NCI-H2029 (cell line): Measurements from ENCODE around the gene CBR3.
A peak's percentile ranks its signal among the peaks of the same experiment; 100 is the strongest.

Experiments
- DNase-seq: peaks from one replicate; lab custom pipeline; 2025; lab: John Stamatoyannopoulos, UW

Gene CBR3

DNA sequence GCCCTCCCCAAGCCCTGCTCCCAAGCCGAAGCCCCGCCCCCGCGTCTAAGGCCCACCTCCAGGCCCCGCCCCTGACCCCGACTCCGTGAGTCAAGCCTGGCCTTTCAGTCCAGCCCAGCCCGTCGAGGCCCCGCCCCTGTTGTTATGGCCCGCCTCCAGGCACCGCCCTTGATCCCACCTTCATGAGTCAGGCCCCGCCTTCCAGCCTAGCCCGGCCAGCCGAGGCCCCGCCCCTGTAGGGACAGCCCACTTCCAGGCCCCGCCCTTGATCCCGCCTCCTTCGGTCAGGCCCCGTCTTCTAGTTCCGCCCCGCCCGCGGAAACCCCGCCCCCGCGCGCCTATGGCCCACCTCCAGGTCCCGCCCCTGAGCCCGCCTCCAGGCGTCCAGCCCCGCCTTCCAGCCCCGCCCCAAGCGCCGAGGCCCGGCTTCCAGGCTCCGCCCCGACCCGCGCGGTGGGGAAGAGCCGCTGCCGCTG lies 21.5 kb downstream of the CBR3 start:
- peak; percentile 98 for DNase-seq

GRCh38 chr21:36156815-36157670 lies 22.2 kb downstream of the CBR3 start, which contains the start of gene DOP1B:
DOP1B (plus strand) TSS chr21:36156824; CDS start chr21:36164734, 7,910 bp downstream.
- DNase-seq, result no peak

DNA sequence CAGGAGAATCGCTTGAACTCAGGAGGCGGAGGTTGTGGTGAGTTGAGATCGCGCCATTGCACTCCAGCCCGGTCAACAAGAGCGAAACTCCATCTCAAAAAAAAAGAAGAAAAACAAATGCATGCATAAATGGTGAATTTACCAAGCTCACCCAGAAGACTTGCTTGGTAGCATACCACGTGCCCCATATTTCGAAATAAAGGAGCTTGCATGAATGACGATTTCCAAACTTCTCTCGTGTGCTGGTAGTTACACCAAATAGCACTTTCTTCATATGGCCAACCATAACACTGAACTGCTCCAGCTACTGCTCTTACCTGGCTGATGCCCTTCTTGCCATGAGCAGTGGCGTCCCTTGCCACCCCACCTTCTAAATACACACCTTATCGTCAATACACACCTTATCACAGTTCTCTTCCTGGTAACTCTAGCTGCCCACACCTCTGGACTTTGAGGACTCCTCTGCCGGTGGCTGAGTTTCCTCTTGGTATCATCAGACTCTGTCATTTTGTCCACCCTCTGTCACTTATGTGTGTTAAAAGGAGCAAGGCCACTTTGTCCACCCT lies 24.6 kb downstream of the CBR3 start:
- DNase-seq, result no peak

DNA sequence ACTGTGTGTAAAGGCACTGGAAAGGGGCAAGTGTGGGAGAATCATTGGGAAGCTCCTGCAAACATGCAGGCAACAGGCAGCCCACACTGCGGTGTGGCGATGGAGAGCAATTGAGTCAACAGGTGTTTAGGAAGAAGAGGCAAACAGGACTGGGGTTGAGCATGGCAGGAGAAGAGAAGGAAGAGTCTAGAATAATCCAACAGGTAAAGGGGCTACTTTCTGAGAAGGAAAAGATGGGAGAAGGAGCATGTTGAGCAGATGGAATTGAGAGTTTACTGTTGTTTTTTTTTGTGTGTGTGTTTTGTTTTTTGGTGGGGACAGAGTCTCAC lies 25.9 kb downstream of the CBR3 start:
- no peak for DNase-seq

- no peak for DNase-seq
Observed at GRCh38 chr21:36162631-36163030, 27.8 kb downstream of the CBR3 start.

- DNase-seq, result peak; percentile 73
Observed at GRCh38 chr21:36163750-36164741, 29.2 kb downstream of the CBR3 start.

DNA sequence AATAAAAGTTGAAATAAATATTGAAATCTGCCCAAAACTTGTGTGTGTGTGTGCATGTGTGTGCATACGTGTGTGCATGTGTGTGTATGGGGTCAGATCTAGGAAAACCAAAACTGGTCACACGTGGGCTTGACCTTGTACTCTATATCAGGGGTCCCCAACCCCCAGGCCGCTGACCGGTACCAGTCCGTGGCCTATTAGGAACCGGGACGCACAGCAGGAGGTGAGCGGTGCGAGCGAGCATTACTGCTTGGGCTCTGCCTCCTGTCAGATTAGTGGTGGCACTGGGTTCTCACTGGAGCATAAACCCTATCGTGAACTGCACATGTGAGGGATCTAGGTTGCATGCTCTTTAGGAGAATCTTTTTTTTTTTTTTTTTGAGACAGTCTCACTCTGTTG lies 30.5 kb downstream of the CBR3 start:
- DNase-seq, result no peak

DNA sequence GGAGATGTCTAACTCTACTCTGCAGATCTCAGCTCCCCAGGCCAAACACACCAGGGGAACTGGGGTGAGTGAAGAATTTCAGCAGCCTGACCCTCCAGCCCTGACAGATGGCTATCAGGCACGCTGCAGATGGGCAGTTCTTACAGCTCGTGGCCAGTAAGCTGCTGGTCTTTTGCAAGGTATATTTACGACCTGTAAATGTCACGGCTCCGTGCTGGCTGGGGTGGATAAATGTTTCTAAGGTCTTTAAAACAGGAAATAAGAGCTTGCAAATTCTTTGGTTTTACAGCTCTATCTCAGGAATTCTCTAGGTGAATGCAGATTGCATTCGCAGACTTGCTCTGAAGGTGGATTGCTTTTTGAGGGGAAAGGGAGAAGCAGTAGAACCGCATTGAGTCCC lies 31.8 kb downstream of the CBR3 start:
- no peak for DNase-seq

- DNase-seq, result no peak
Observed at GRCh38 chr21:36167541-36167940, 32.7 kb downstream of the CBR3 start.

DNA sequence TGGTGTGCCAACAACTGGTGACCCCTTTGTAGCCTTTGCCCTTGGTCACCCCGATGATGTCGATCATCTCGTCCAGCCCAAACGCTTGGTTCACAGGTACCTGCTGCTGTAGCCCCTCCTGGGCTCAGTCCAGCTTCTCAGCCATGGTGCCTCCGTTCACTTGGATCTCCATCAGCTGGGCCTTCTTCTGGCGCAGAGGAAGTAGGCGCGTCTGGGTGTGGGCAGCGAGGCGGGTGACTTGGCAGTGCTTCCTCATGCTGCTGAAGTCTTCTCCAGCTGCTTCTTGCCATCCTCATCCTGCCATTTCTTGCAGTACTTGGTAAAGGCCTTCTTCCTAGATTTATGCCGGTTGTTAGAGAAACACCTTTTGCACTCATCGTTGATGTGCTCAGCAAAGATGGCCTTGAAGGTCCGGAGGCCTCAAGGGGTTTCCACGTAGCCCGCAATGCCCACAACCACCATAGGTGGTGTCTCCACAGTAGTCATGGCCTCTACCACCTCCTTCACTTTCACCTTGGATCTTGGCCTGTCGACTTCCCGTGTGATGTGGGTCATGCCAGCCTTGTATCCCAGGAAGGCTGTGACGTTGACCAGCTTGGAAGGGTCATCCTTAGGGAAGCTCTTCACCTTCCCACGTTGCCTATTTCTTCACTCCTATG lies 34.7 kb downstream of the CBR3 start:
- DNase-seq, result no peak

DNA sequence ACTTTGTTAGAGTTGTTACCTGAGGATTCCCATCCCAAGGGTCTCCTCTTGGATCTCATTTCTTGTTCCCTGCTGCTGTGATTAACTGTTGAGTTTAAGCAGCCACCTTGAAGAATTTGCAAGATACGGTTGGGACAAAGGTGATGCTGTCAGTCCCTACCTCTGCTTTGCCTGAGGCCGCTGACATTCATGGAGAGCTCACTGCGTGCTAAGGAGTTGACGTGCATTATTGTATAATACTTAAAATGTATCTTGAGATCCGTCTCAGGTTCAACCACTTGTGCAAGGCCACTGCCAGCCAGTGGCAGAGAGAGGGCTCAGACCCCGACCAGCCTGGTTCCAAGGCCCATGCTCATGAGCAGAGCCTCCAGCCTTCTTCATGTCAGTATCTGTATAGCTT lies 35.9 kb downstream of the CBR3 start:
- no peak for DNase-seq

- DNase-seq, result no peak
Observed at GRCh38 chr21:36171336-36171735, 36.5 kb downstream of the CBR3 start.

- no peak for DNase-seq
Observed at GRCh38 chr21:36171741-36172331, 37.0 kb downstream of the CBR3 start.

DNA sequence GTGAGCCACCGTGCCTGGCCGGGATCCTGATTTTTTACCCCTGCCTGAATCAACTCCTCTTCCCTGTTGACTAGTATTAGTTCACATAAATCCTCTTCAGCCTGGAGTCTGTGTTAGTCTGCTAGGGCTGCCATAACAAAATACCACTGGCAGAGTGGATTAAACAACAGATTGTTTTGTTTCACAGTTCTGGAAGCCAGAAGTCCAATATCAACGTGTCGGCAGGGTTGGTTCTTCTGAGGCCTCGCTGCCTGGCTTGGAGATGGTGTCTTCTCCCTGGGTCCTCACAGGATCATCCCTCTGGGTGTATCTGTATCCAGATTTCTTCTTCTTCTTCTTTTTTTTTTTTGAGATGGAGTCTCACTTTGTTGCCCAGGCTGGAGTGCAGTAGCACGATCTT lies 39.9 kb downstream of the CBR3 start:
- DNase-seq, result no peak

- DNase-seq, result no peak
Observed at GRCh38 chr21:36175771-36176565, 41.1 kb downstream of the CBR3 start.

GRCh38 chr21:36178349-36178748 lies 43.5 kb downstream of the CBR3 start:
- DNase-seq, result no peak

GRCh38 chr21:36179145-36179544 lies 44.3 kb downstream of the CBR3 start:
- DNase-seq, result no peak

- no peak for DNase-seq
Observed at GRCh38 chr21:36180963-36181362, 46.1 kb downstream of the CBR3 start.

DNA sequence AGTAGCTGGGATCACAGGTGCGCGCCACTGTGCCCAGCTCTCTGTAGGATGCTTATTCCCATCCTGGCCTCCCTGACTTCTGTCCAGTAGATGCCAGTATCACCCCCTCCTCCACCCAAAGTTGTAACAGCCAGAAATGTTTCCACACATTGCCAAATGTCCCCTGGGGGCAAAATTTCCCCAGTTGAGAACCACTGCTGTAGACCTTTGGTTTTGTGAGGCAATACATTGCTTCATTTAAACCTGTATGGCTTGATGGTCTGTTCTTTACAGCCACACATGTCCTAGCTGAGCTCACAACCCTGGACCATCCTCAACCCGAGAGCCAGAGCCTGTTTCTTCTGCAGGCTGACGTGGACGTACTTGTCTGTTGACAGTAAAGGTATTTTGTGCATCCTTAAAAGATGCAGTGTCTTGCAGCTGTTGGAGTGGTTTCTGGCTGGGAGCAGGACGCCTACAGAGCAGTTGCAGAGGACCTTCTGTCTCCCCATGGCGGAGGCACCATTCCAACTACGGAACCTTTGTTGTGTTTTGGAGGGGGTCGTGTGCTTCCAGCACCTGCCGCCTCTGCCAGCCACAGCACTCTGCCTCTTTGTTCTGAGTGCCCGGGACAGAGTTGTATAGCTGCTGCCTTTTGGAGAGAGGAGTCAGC lies 48.4 kb downstream of the CBR3 start:
- DNase-seq, result no peak

DNA sequence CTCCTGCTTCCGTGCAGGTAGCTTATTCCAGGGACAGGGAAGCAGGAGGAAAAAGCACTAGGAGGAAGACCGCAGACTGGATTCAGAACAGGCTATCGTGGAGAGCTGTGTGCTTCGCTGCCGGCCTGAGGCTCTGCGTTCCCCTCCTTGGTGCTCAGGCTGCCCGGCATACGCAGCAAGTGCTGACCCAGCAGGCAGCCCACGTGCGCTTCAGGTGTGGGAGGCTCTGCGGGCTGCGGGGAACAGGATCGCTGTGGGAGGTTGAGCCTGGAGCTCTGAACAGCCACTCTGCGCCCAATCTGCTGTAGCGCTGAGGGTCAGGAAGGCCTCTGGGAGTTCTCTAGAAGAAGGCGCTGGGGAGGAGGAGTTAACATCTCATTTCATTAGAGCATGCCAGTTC lies 49.7 kb downstream of the CBR3 start:
- DNase-seq, result no peak
